B cell (primary cell): ENCODE data around the gene CCDC39. TPM values are rescaled to one million over a fixed set of nuclear protein-coding genes. Genes with fewer than 3 reads are reported as not detected.

ENCODE experiments used
- ATAC-seq: fragments of 200-7000 bp; cut with Tn5 transposase; one replicate; pipeline ENCODE4 v1.10.0; 2021; ENCODE audit warnings: low read depth, mild to moderate bottlenecking, moderate number of reproducible peaks, moderate library complexity
- CTCF ChIA-PET: fragments of 350-600 bp; sonication (Branson Sonifier 250); formaldehyde crosslinking; loops from one replicate; lab custom pipeline; 2021; ENCODE audit warnings: antibody characterized with exemption, inconsistent platforms; lab: Charles Lee
- POLR2A ChIA-PET: fragments of 350-600 bp; sonication (Branson Sonifier 250); formaldehyde crosslinking; loops from one replicate; lab custom pipeline; 2021; ENCODE audit warnings: antibody characterized with exemption; lab: Charles Lee
- DNase-seq: peaks from one replicate; pipeline ENCODE4 v3.0.0; 2013
- H2AFZ ChIP-seq: 2 replicates; pipeline ENCODE4 v1.6.1; 2012; ENCODE audit warnings: mild to moderate bottlenecking, low read depth, low read length; ENCODE audit not compliant: insufficient read depth, poor library complexity, severe bottlenecking
- H3K27ac ChIP-seq, 2 donors: 1 replicate in 1 of 2; 2 replicates in 1 of 2; pipeline ENCODE4 v1.5.1; 2012 to 2013; ENCODE audit warnings: low read length in 2 of 2, mild to moderate bottlenecking in 2 of 2, moderate library complexity in 1 of 2
- H3K27me3 ChIP-seq, 4 experiments: fragments of 200-600 bp in 1 of 4; sonication (generic) in 1 of 4; replicated peaks in 1 of 4; 1 replicate in 2 of 4; 2 replicates in 2 of 4; pipeline versions ENCODE4 v1.6.1 to v1.7.0; 2013 to 2016; ENCODE audit warnings: low read length in 3 of 4, mild to moderate bottlenecking in 2 of 4, mixed read lengths in 1 of 4, moderate library complexity in 1 of 4; ENCODE audit not compliant: insufficient read depth in 4 of 4, control insufficient read depth in 3 of 4; ENCODE audit errors: control extremely low read depth in 1 of 4
- H3K36me3 ChIP-seq, 2 experiments: replicated peaks in 1 of 2; 1 replicate in 1 of 2; 2 replicates in 1 of 2; pipeline versions ENCODE4 v1.6.1 to v1.7.1; 2013; ENCODE audit warnings: low read length in 1 of 2; ENCODE audit not compliant: insufficient read depth in 2 of 2, control insufficient read depth in 1 of 2; ENCODE audit errors: control extremely low read depth in 1 of 2, extremely low read depth in 1 of 2
- H3K4me1 ChIP-seq, 2 donors: fragments of 200-600 bp in 1 of 2; sonication (generic) in 1 of 2; 1 replicate in 1 of 2; 2 replicates in 1 of 2; pipeline versions ENCODE4 v1.5.1 to v1.6.1; 2013 to 2017; ENCODE audit warnings: low read length in 2 of 2; ENCODE audit not compliant: control insufficient read depth in 2 of 2, insufficient read depth in 2 of 2
- H3K4me2 ChIP-seq: replicated peaks from 2 replicates; pipeline ENCODE3; 2012; ENCODE audit warnings: mild to moderate bottlenecking, low read depth, low read length; ENCODE audit not compliant: poor library complexity, severe bottlenecking
- H3K4me3 ChIP-seq, 5 experiments: fragments of 200-600 bp in 1 of 5; sonication (generic) in 1 of 5; 1 replicate in 3 of 5; 2 replicates in 2 of 5; pipeline versions ENCODE4 v1.5.1 to v1.7.0; 2011 to 2016; ENCODE audit warnings: low read length in 4 of 5, mild to moderate bottlenecking in 4 of 5, low read depth in 2 of 5, control low read depth in 1 of 5, moderate library complexity in 1 of 5; ENCODE audit not compliant: insufficient read depth in 1 of 5; ENCODE audit errors: control extremely low read depth in 1 of 5, extremely low read depth in 1 of 5
- H3K79me2 ChIP-seq: fragments of 200-600 bp; sonication (generic); one replicate; pipeline ENCODE4 v1.6.0; 2016; ENCODE audit warnings: low read length; ENCODE audit not compliant: control insufficient read depth, insufficient read depth
- H3K9ac ChIP-seq: fragments of 200-600 bp; sonication (generic); 2 replicates; pipeline ENCODE4 v1.6.1; 2017; ENCODE audit warnings: mild to moderate bottlenecking, low read length, moderate library complexity
- H3K9me3 ChIP-seq, 3 donors: one replicate each; pipeline versions ENCODE4 v1.6.1 to v1.7.1; 2013; ENCODE audit warnings: low read length in 2 of 3; ENCODE audit not compliant: control insufficient read depth in 2 of 3, insufficient read depth in 1 of 3; ENCODE audit errors: control extremely low read depth in 1 of 3
- H4K20me1 ChIP-seq: 2 replicates; pipeline ENCODE4 v1.6.0; 2012; ENCODE audit warnings: mild to moderate bottlenecking, low read length; ENCODE audit not compliant: insufficient read depth, control insufficient read depth, poor library complexity, severe bottlenecking
- H3K27ac Mint-ChIP-seq: one replicate; pipeline ENCODE4 v1.8.0; 2021; ENCODE audit warnings: mixed read lengths
- H3K27me3 Mint-ChIP-seq: one replicate; pipeline ENCODE4 v1.8.0; 2021; ENCODE audit warnings: mixed read lengths
- H3K4me1 Mint-ChIP-seq: one replicate; pipeline ENCODE4 v1.8.0; 2021; ENCODE audit warnings: mixed read lengths
- H3K4me3 Mint-ChIP-seq: one replicate; pipeline ENCODE4 v1.8.0; 2021; ENCODE audit warnings: mixed read lengths
- H3K9me3 Mint-ChIP-seq: one replicate; pipeline ENCODE4 v1.8.0; 2022; ENCODE audit warnings: mixed read lengths; ENCODE audit not compliant: insufficient read depth
- CTCF ChIP-seq: fragments of 200-600 bp; IDR thresholded peaks from one replicate; pipeline ENCODE4 v1.8.0; 2022; ENCODE audit warnings: antibody characterized with exemption, mild to moderate bottlenecking
- EZH2 ChIP-seq: IDR thresholded peaks from 2 replicates; pipeline ENCODE4 v1.6.1; 2012; ENCODE audit warnings: borderline replicate concordance, low read depth, mild to moderate bottlenecking, moderate library complexity, low read length; ENCODE audit not compliant: insufficient read depth, poor library complexity, severe bottlenecking
- WGBS: methylation state at CpG from one replicate; pipeline ENCODE4 v1.1.5; 2013; ENCODE audit warnings: missing lambda C conversion rate; ENCODE audit not compliant: insufficient coverage; 5-methylcytosine and 5-hydroxymethylcytosine counted together
- intact Hi-C: fragments of 100-400 bp; cut with micrococcal nuclease; formaldehyde crosslinking; loops from one replicate; pipeline ENCODE4 v1.10.0; 2022
- polyA plus RNA-seq: library from polyadenylated mRNA; depleted of rRNA; stranded (reverse); fragments of >200 nt; gene quantifications from 2 replicates; pipeline ENCODE4 v1.2.3, GENCODE V29; 2012
- total RNA-seq, 2 donors: library from RNA; stranded (reverse); fragments of 120-200 nt in 1 of 2; gene quantifications; 1 replicate in 1 of 2; 2 replicates in 1 of 2; pipeline versions ENCODE4 v1.2.3 to v1.2.4, GENCODE V29; 2013 to 2022

Gene CCDC39
- total and polyA plus RNA-seq, 2 donors (not counting 1 experiment from before 2014, with no cell fraction given), result not detected

DNA sequence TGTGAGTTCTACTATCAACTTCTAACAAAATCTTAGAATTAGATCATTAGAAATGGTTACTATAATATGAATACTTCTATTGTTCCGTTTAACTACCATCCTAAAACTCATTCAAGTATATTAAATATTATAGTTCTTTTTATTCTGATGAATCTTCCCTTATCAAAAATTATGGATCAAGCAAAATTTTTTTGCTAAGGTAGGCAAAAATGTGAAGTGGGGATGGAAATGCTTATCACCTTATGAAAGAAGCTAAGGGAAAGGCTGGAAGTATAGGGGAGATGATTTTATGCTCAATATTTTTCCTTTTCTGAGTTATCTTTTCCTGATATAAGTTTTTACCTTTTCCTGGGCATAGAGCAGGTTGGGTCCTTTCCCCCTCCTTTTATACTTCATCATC lies 40.7 kb upstream of the CCDC39 start:
- no peaks in the 10 kb centered on the region for H3K27me3 ChIP-seq
- Mint-ChIP-seq H3K4me1 (no peaks in the 10 kb centered on the region), H3K4me3 (no peak overlapping the region), H3K27me3 (peaks cover 2% of the 10 kb centered on the region), H3K9me3 (no peaks in the 10 kb centered on the region), H3K27ac (no peak overlapping the region)
- no peaks in the 10 kb centered on the region for H3K4me1 ChIP-seq
- WGBS, result no CpG with 5 or more reads among the region's 1 CpG
- intact Hi-C loops, result no loop called here
- H3K9me3 ChIP-seq, result no peaks in the 10 kb centered on the region
- H3K27ac ChIP-seq, result no peak overlapping the region
- CTCF ChIA-PET, result no interaction called here
- ATAC-seq (no peak), DNase-seq (no peak)
- no peak overlapping the region for H2AFZ ChIP-seq
- no peak overlapping the region for H3K9ac ChIP-seq
- POLR2A ChIA-PET, result no interaction called here
- H4K20me1 ChIP-seq, result no peaks in the 10 kb centered on the region
- no peak overlapping the region for H3K4me2 ChIP-seq
- no peaks in the 10 kb centered on the region for H3K79me2 ChIP-seq
- TF ChIP-seq CTCF (no peak), EZH2 (no peak)
- H3K36me3 ChIP-seq, result no peaks in the 10 kb centered on the region
- no peak overlapping the region for H3K4me3 ChIP-seq

DNA sequence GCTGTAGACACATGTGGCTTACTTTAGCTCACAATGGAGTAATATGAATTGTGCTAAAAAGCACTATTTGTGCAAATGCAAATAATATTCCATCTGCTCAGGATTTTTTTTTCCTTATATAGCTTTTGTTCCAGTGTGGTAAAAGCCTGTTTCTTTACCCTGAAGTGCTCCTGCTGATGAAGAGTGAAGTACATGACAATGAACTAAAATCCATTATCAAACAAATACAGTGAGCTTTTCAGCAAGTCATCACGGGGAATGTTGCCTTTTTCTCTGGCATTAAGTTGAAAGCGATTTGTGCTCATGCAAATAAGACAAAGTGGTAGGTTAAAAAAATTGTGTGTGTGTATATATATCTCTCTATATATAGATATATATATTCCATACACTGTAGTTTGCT lies 28.6 kb upstream of the CCDC39 start:
- ATAC-seq (no peak), DNase-seq (no peak)
- Histone ChIP-seq H3K4me3 (no peak overlapping the region), H2AFZ (no peak overlapping the region), H3K4me2 (no peak overlapping the region), H3K27ac (no peak overlapping the region), H4K20me1 (no peaks in the 10 kb centered on the region), H3K9me3 (no peaks in the 10 kb centered on the region), H3K9ac (no peak overlapping the region), H3K4me1 (no peaks in the 10 kb centered on the region), H3K36me3 (no peaks in the 10 kb centered on the region), H3K79me2 (no peaks in the 10 kb centered on the region), H3K27me3 (peaks cover 0 to 3% (median 0%) of the 10 kb centered on the region in 4 experiments)
- intact Hi-C loops, result no loop called here
- TF ChIP-seq EZH2, result no peak
- TF ChIP-seq CTCF, result no peak
- ChIA-PET CTCF (no interaction called here), POLR2A (no interaction called here)
- H3K4me1 Mint-ChIP-seq, result no peaks in the 10 kb centered on the region
- no peak overlapping the region for H3K4me3 Mint-ChIP-seq
- WGBS, result no CpG with 5 or more reads among the region's 2 CpGs
- H3K27ac Mint-ChIP-seq, result no peak overlapping the region
- peaks cover 5% of the 10 kb centered on the region for H3K27me3 Mint-ChIP-seq
- H3K9me3 Mint-ChIP-seq, result no peaks in the 10 kb centered on the region
